Lower leg skin (tissue), 4 donors: ENCODE measurements around the gene PFDN1. TPM values are rescaled to one million over a fixed set of nuclear protein-coding genes. Genes with fewer than 3 reads are reported as not detected.

Experiments used
- DNase-seq, 2 donors: peaks; one replicate each; pipeline ENCODE4 v3.0.0-alpha.2; 2019; ENCODE audit warnings: low spot score in 2 of 2
- H3K4me3 ChIP-seq: fragments of 200-600 bp; sonication (generic); 2 replicates; pipeline ENCODE4 v1.5.1; 2017; ENCODE audit warnings: mild to moderate bottlenecking, low read depth; ENCODE audit not compliant: poor library complexity, severe bottlenecking
- POLR2A ChIP-seq, 2 donors: fragments of 450-650 bp; IDR thresholded peaks; one replicate each; pipeline ENCODE4 v1.6.1; 2016 to 2017; ENCODE audit warnings: antibody characterized with exemption in 2 of 2, mild to moderate bottlenecking in 1 of 2, moderate library complexity in 1 of 2
- WGBS, 2 donors: methylation state at CpG; one replicate each; pipeline ENCODE4 v1.1.5; 2018; 5-methylcytosine and 5-hydroxymethylcytosine counted together
- intact Hi-C: fragments of 100-400 bp; cut with DNase I; formaldehyde crosslinking; loops from one replicate; pipeline ENCODE4 v1.15.0; 2023; ENCODE audit warnings: low total_unique reads
- total RNA-seq, 4 donors: library from RNA; depleted of rRNA; stranded (reverse); fragments of >200 nt; gene quantifications; one replicate each; pipeline ENCODE4 v1.1.0, GENCODE V29; 2016
- TF ChIP-seq, protein P1 (sequence below), 3 donors: fragments of 450-650 bp; IDR thresholded peaks; one replicate each; pipeline ENCODE4 v1.5.1; 2016; ENCODE audit warnings: antibody characterized with exemption in 3 of 3, mild to moderate bottlenecking in 3 of 3, moderate library complexity in 2 of 3

PFDN1 gene
- total RNA-seq, 4 donors from 2014 or later = 43.3 to 78.6 (median 59.7) TPM

DNA sequence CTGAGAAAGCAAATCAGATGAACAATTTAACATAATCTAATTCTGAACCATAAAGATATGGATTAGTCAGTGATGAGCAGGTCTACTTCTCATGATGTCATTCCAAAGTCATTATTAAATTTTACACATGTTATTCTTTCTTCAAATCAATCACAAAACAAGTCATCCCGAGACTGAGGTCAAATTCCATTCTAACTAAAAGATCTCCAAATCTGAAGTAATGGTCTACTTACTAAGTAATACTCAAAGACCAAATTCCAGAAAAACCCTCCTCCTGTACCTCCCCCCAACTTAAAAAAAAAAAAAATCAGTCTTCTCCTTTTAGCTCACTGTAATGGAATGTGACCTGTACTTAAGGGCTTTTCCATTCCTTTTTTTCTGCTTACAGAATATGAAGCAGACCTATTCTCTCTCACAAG, 4.7 kb downstream of the PFDN1 start:
- TF ChIP-seq, protein P1, sequence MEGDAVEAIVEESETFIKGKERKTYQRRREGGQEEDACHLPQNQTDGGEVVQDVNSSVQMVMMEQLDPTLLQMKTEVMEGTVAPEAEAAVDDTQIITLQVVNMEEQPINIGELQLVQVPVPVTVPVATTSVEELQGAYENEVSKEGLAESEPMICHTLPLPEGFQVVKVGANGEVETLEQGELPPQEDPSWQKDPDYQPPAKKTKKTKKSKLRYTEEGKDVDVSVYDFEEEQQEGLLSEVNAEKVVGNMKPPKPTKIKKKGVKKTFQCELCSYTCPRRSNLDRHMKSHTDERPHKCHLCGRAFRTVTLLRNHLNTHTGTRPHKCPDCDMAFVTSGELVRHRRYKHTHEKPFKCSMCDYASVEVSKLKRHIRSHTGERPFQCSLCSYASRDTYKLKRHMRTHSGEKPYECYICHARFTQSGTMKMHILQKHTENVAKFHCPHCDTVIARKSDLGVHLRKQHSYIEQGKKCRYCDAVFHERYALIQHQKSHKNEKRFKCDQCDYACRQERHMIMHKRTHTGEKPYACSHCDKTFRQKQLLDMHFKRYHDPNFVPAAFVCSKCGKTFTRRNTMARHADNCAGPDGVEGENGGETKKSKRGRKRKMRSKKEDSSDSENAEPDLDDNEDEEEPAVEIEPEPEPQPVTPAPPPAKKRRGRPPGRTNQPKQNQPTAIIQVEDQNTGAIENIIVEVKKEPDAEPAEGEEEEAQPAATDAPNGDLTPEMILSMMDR (IDR thresholded peaks at IDR 0.05) = no peak
- TF ChIP-seq POLR2A (IDR thresholded peaks at IDR 0.05) = no peak

DNA sequence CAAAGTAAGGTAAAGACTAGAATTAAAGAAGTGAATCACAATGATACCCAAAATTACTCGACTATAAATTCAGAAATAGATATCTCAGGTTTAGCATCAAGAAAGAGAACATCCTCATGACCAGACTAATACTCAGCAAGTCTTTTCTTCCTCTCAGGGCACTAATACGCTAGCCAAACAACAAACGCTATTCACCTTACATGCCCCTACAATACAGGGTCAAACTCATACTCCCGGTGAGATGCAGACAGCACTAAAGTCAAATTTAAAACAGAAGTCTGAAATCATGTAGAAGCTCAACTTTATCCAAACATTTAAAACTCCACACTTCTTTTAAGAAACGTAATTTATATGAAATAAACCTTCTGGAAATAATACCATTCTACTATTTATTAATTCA, 5.6 kb downstream of the PFDN1 start:
- no peak overlapping the region for H3K4me3 ChIP-seq
- WGBS, 2 donors = 76 to 80% methylated on average over 5 of the region's 5 CpGs
- DNase-seq = no peak
- intact Hi-C loops = no loop called here
- TF ChIP-seq, protein P1 (IDR thresholded peaks at IDR 0.05) = no peak
- TF ChIP-seq POLR2A (IDR thresholded peaks at IDR 0.05) = no peak

More for the DNA sequence above, 4.7 kb downstream of the PFDN1 start:
- H3K4me3 ChIP-seq = no peak overlapping the region
- DNase-seq = no peak
- intact Hi-C loops = no loop called here
- WGBS, 2 donors = 74 to 83% methylated on average over 1 of the region's 1 CpG

DNA sequence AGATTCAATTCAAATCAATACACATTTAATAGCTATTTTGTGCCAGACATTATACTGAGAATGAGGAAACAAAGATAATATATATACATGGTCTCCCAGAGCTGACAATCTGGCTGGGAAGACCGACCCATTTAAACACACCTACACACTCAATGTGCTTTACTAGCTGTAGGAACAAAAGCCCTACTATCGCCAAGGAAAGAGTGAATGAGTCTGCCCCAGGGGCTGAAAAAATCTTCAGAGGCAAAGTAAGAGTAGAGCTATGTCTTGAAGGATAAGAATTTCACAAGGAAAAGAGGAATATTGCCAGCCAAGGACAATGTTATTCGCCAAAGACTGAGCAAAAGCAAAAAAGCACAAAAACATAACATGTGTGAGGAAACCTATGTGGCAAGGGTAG, 6.6 kb downstream of the PFDN1 start:
- H3K4me3 ChIP-seq = no peak overlapping the region
- no peak for DNase-seq
- WGBS, 2 donors = 73 to 75% methylated on average over 3 of the region's 3 CpGs
- TF ChIP-seq, protein P1 (IDR thresholded peaks at IDR 0.05) = no peak
- TF ChIP-seq POLR2A (IDR thresholded peaks at IDR 0.05) = no peak
- intact Hi-C loops = no loop called here

DNA sequence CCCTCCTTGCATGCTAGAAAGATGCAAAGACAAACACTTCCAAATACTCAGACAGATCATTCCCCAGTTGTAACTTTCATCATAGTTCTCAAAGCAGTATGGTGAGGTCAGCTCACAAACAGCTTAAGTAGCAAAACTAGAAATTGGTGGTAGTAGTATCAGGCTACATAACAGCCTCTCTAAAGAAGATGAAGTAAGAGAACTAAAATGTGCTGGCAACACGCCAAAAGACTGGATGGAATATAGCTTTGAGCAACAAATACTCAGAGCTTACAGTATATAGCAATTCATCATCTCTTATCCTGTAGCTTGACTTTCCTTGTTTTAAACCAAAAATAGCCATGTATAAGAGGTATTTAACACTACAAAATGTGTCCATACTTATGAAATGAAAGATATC, 7.5 kb downstream of the PFDN1 start:
- TF ChIP-seq POLR2A (IDR thresholded peaks at IDR 0.05) = no peak
- TF ChIP-seq, protein P1 (IDR thresholded peaks at IDR 0.05) = no peak
- H3K4me3 ChIP-seq = no peak overlapping the region

DNA sequence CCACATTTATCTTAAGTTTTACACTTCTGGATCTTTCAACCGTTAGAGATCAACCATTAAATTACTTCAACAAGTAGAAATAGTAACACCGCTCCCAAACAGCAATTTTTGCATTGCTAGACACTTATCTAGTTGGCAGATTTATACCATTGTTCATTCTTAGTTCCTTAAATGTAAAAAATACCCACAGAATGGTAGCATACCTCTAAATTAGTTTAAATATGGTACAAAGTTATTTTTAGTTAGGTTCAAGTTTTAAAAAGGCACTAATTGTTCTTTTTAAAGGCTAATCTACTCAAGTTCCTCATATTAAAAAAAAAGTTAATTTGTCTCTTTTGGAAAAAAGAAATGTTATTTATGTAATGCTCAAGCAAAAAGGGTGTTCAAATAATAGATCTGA, 8.1 kb downstream of the PFDN1 start:
- intact Hi-C loops = no loop called here
- DNase-seq = no peak
- TF ChIP-seq, protein P1 (IDR thresholded peaks at IDR 0.05) = no peak
- TF ChIP-seq POLR2A (IDR thresholded peaks at IDR 0.05) = no peak
- WGBS, 2 donors = 80 to 84% methylated on average over 2 of the region's 2 CpGs
- no peak overlapping the region for H3K4me3 ChIP-seq

More for the DNA sequence above, 7.5 kb downstream of the PFDN1 start:
- DNase-seq = peak in 1 of 2 donors; percentile 54
- WGBS, 2 donors = 8 to 9% methylated on average over 1 of the region's 1 CpG
- intact Hi-C loops = no loop called here

DNA sequence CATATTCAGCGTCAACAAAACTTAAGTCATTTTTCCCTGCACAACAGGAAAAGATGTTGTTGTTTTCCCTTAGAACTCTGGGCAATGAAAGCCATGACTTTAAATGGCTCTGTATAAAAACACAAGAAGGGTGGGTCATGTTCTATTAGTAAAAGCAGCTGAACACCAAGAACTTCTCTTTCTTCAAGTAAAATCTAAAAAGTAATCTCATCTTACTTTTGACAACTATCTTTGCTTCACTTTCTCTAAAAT, 9.1 kb downstream of the PFDN1 start:
- TF ChIP-seq, protein P1 (IDR thresholded peaks at IDR 0.05) = no peak
- no peak for TF ChIP-seq POLR2A (IDR thresholded peaks at IDR 0.05)
- WGBS, 2 donors = 39 to 51% methylated on average over 1 of the region's 1 CpG
- intact Hi-C loops = no loop called here
- no peak for DNase-seq
- H3K4me3 ChIP-seq = no peak overlapping the region
